Measurements from ENCODE around the gene NSUN4.

NSUN4 gene

DNA sequence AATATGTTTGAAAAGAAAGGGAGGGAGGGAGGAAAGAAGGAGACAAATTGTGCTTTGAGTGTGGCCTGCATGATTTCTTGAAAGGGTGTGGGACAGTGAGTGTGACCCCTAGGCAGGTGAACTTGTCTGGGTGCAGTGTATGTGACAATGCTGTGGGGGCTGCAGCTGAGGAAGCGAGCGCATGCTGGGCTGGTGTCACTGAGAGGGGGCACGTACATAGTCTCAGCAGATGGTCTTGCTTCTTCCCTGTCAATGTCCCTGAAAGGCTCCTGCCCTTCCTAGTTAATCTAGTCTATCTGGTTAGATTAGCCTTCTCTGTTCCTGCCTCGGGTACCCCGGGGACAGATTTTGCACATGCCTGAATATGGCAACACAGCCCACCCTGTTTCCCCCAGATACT, 63.3 kb downstream of the NSUN4 start:
- DNase-seq (ENCODE audit: low read depth in 1 of 2, low spot score in 1 of 2): no peak
- TF ChIP-seq, protein P1, sequence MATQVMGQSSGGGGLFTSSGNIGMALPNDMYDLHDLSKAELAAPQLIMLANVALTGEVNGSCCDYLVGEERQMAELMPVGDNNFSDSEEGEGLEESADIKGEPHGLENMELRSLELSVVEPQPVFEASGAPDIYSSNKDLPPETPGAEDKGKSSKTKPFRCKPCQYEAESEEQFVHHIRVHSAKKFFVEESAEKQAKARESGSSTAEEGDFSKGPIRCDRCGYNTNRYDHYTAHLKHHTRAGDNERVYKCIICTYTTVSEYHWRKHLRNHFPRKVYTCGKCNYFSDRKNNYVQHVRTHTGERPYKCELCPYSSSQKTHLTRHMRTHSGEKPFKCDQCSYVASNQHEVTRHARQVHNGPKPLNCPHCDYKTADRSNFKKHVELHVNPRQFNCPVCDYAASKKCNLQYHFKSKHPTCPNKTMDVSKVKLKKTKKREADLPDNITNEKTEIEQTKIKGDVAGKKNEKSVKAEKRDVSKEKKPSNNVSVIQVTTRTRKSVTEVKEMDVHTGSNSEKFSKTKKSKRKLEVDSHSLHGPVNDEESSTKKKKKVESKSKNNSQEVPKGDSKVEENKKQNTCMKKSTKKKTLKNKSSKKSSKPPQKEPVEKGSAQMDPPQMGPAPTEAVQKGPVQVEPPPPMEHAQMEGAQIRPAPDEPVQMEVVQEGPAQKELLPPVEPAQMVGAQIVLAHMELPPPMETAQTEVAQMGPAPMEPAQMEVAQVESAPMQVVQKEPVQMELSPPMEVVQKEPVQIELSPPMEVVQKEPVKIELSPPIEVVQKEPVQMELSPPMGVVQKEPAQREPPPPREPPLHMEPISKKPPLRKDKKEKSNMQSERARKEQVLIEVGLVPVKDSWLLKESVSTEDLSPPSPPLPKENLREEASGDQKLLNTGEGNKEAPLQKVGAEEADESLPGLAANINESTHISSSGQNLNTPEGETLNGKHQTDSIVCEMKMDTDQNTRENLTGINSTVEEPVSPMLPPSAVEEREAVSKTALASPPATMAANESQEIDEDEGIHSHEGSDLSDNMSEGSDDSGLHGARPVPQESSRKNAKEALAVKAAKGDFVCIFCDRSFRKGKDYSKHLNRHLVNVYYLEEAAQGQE (IDR thresholded peaks at IDR 0.05; ENCODE audit: insufficient replicate concordance, low read depth): no peak
- TF ChIP-seq POLR2AphosphoS5 (IDR thresholded peaks at IDR 0.05; ENCODE audit: low read depth) (no peak), SPI1 (IDR thresholded peaks at IDR 0.05; ENCODE audit: borderline replicate concordance, low read depth) (no peak)
- no peak overlapping the region for H3K4me3 ChIP-seq (replicated peaks; ENCODE audit: insufficient read depth, low read length)
- H3K27me3 ChIP-seq (ENCODE audit: insufficient read depth, poor library complexity, severe bottlenecking): no peaks in the 10 kb centered on the region
- H3K27ac ChIP-seq (replicated peaks): no peak overlapping the region

- no peaks in the 10 kb centered on the region for H3K27me3 ChIP-seq (ENCODE audit: insufficient read depth, poor library complexity, severe bottlenecking)
These were observed 64.0 kb downstream of the NSUN4 start for GRCh38 chr1:46404482-46405196.

GRCh38 chr1:46405197-46405555, 64.6 kb downstream of the NSUN4 start:
- Histone ChIP-seq H3K4me3 (replicated peaks; ENCODE audit: insufficient read depth, low read length) (no peak overlapping the region), H3K27me3 (ENCODE audit: insufficient read depth, poor library complexity, severe bottlenecking) (no peaks in the 10 kb centered on the region), H3K27ac (replicated peaks) (no peak overlapping the region)
- no peak for DNase-seq (ENCODE audit: low read depth in 1 of 2, low spot score in 1 of 2)
- TF ChIP-seq SPI1 (IDR thresholded peaks at IDR 0.05; ENCODE audit: borderline replicate concordance, low read depth): no peak
- TF ChIP-seq, protein P1 (IDR thresholded peaks at IDR 0.05; ENCODE audit: insufficient replicate concordance, low read depth): no peak
- no peak for TF ChIP-seq GABPA (IDR thresholded peaks at IDR 0.05; ENCODE audit: low read depth)
- TF ChIP-seq POLR2AphosphoS5 (IDR thresholded peaks at IDR 0.05; ENCODE audit: low read depth): no peak
- TF ChIP-seq CTCF (IDR thresholded peaks at IDR 0.05; ENCODE audit: insufficient read depth, low read length): no peak

More at GRCh38 chr1:46404482-46405196, 64.0 kb downstream of the NSUN4 start:
- TF ChIP-seq CTCF (IDR thresholded peaks at IDR 0.05; ENCODE audit: insufficient read depth, low read length): no peak
- peak; percentile 8; the same call in 1 of the 2 replicates for TF ChIP-seq SPI1 (IDR thresholded peaks at IDR 0.05; ENCODE audit: borderline replicate concordance, low read depth)
- DNase-seq (ENCODE audit: low read depth in 1 of 2, low spot score in 1 of 2): peak in 1 of 2 experiments; percentile 52
- Histone ChIP-seq H3K27ac (replicated peaks) (no peak overlapping the region), H3K4me3 (replicated peaks; ENCODE audit: insufficient read depth, low read length) (no peak overlapping the region)

GRCh38 chr1:46405724-46406123, 65.1 kb downstream of the NSUN4 start:
- H3K4me3 ChIP-seq (replicated peaks; ENCODE audit: insufficient read depth, low read length): no peak overlapping the region
- no peaks in the 10 kb centered on the region for H3K27me3 ChIP-seq (ENCODE audit: insufficient read depth, poor library complexity, severe bottlenecking)
- no peak for DNase-seq (ENCODE audit: low read depth in 1 of 2, low spot score in 1 of 2)
- TF ChIP-seq CTCF (IDR thresholded peaks at IDR 0.05; ENCODE audit: insufficient read depth, low read length) (no peak), POLR2AphosphoS5 (IDR thresholded peaks at IDR 0.05; ENCODE audit: low read depth) (no peak), SPI1 (IDR thresholded peaks at IDR 0.05; ENCODE audit: borderline replicate concordance, low read depth) (no peak), GABPA (IDR thresholded peaks at IDR 0.05; ENCODE audit: low read depth) (no peak)
- TF ChIP-seq, protein P1 (IDR thresholded peaks at IDR 0.05; ENCODE audit: insufficient replicate concordance, low read depth): no peak
- no peak overlapping the region for H3K27ac ChIP-seq (replicated peaks)
